ENCODE data around the gene EDAR.

Gene EDAR

DNA sequence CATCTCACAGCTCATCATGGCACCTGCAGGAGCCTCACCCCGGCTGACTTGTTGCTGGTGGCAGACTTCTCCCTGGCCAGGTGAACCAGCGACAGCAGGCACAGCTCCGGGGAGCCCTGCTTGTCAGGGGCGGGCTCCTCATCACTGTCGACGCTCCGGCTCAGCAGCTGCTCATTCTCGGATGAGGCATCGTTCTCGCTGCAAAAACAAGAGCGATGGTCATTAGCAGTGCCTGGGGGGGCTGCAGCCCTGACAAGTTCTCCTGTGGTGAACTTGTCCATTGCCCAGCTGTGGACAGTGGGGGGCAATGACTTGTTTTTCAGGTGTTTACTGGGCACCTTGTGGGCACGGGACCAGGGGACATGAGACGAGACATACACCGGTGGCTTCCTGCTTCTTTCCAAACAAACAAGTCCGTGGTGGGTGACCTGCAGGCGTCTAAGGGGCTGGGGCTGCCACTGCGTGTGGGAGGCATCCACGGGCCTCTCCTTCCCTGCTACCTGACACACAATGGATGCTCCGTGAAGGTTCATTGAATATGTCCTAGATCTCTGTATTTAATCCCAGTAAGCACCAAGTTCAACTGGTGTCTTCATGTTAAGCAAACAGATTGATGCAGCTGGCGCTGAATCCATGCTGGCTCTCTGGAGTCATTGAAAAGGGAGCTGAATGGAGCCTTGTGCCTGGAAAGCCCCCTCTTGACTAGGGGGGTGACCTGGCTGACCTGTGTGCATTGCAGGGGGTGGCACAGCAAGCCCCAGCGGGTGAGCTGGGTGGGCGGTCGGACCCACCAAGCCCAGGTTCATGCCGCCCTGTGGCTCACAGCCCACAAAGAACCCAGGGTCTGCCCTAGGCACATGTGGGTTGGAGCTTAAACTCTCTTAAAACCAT is 81.0 kb downstream of the EDAR start:
- DNase-seq: no peak

DNA sequence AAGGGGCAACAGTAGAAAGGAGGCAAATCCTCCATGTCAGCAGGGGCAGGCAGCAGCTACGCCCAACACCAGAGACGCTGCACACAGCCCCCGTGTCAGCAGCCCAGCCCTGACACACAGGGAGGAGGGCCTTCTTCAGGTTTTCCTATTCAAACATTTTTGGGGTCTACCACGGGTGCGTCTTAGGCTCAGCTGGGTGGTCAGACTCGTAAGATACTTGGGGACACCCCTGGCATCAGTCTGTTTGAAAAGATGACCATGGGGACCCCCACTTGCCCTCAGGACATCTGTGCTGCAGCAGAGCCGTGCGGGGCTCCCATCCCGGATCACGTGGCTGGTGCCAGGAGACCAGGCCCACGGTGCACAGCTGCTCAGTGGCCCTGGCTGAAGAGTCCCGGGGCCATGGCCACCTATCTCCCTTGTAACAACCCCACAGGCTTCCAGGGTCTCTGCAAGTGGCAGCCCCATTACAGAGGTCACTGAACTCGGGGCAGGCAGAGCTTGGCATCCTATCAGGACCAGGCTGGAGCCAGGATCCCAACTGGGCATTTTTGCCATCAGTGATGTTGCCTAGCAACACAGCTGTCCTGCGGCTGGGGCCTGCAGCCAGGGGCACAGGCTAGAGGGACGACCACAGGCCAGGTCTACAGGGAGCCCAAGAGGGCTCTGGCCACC is 82.5 kb downstream of the EDAR start:
- DNase-seq: no peak

DNA sequence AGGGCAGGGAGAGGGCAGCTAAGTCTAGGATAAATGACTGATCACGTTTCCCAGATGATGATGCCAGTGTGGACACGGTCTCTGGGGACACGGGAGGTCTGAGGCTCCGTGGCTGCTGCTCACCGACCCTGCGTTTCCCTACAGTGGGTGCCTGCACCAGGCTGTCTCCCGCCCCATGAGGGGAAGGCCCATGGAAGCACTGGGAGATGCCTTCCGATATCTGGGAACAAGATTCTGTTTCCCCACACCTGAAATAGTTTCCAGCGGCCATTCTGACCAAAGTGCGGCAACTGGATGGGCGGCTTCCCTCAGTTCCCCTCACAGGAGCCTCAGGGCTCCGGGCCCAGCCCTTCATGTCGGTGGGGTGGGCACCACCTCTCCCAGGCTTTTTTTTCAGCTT is 83.1 kb downstream of the EDAR start:
- DNase-seq: no peak

DNA sequence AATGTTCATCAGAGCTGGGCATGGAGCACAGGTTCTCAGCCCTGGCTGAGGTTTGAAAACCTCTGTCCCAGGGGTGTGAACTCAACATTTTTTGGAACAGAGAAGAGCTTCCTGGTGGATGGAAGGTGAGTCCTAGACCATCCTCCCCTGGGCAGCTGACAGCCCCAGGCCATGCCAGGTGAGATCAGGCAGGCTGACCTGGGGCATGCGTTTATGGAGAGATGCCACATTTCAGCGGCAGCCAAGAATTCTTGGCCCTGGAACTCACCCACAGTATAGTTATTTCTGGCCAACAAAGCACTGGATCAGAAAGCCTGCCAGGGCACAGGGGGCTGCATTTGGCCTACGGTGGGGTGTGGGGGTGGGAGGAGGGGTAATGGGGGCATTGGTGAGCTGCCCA is 83.8 kb downstream of the EDAR start:
- no peak for DNase-seq

DNA sequence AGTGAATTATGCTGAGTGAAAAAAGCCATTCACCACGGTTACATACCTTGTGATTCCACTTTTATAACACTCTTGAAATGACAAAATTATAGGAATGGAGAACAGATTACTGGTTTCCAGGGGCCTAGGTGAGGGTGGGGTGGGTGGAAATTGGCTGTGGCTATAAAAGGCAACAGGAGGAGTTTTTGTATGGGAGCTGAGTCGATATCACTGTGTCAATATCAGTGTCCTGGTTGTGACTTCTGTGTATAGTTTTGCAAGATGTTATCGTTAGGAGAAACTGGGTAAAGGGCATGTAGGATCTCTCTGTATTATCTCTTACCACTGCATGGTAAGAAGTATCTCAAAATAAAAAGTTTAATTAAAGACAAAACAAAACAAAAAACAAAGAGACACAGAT is 84.3 kb downstream of the EDAR start:
- no peak for DNase-seq

DNA sequence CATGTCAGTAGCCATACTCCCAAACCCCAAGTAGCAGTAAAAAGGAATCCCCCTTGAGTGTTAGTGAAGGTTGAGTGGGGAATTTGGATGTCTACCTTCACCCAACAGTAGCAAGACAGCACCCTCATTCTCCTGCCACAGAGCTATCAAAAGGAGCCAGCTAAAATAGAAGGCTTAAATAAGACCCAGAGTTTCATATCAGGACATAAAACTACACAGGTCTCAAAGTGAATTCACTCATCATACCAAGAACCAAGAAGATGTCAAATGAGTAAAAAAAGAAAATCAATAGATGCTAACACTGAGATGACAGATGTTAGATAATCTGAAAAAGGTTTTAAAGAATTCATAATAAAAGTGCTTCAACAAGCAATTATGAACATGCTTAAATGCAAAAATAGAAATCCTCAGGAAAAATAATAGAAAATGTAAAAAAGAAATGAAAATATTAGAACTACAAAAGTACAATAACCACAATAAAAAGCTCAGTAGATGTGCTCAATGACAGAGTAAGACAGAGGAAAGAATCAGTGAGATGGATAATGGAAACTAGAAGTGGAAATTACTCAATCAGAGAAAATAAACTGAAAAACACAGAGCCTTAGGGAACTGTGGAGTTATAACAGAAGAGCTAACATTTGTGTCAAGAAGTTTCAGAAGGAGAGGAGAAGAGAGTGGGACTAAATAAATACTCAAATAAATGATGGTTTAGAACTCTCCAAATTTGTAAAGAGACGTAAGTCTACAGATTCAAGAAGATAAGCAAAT is 90.5 kb downstream of the EDAR start:
- DNase-seq: no peak

DNA sequence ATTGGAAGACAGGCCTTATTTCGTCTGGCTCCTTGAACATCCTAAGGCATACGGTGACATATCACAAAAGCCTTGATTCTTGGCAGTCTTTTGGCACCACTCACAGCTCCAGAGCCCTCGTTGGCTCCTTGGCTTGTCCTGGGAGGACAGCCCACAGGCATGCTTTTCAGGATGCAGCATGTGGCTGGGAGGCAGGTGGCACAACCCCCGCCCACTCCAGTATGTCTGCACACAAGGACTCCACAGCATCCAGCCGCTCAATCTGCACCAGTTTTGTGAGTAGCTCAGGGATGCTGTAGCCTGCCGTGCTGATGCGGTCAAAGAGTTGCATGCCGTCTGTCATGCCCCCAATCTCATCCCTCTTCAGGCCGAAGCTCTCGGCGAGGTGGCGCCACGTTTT is 92.3 kb downstream of the EDAR start:
- DNase-seq: no peak

DNA sequence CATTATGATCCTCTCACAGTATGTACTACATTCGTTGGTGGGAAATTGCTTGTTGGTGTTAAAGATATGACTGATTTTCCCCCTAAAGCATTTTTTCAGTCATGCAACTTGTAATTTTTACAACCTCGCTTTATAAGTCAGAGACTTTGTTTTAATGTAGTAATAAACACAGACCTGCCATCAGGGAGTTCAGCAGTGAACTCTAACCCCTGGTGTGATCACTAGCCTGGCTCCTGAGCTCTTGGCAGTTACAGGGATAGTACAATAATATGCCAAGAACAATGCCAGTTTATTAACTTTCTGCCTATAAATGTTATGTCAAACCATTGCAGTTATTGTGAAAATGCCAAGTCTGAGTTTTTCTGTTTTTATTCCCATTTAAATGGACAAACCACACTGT is 93.8 kb downstream of the EDAR start:
- no peak for DNase-seq

DNA sequence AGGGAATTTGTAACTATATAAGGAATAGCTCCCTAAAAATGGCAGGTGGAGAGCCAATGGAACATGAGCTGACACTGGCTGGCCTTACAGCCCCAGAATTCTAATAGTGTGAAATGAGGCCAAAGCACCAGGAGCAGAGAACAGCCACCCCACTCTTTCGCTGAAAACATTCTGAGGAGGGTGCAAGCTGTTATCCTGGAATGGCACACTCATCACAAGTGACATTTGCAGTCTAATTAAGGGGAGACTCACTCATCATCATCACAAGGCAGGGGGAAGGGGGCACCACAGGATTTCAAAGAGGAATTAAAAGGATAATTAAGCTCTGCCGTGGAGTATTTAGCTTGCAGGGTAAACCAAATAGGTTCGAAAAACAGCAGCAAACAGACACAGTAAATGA is 94.3 kb downstream of the EDAR start:
- no peak for DNase-seq

DNA sequence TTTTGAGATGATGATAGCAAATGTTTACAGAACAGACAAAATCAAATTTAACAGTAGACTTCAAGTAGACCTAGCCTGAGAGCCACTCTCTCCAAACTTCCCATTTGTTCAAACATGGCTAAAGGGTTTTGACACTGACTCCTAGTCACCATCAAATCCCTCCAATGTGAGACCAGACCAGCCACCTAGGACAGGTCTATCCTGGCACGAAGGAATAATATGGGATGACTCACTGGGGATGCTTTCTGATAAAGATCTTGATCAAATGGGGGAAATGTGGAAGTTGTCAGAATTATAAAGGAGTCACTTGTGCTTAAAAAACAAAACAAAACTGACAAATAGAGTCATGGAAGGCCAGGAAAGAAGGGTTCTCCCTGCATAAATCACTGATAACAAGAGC is 95.7 kb downstream of the EDAR start:
- no peak for DNase-seq

DNA sequence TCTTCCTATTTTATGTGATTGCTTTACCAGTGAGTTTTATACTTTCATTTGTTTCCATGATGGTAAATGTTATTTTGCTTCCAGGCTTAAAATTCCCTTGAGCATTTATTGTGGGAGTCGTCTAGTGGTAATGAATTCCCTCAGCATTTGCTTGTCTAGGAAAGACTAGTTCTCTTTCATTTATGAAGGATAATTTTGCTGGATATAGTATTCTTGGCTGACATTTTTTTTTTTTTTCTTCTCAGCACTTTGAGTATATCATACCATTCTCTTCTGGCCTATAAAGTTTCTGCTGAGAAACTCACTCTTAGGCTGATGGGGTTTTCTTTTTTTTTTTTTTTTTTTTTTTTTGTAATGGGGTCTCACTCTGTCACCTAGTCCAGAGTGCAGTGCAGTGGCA is 99.1 kb downstream of the EDAR start:
- no peak for DNase-seq

DNA sequence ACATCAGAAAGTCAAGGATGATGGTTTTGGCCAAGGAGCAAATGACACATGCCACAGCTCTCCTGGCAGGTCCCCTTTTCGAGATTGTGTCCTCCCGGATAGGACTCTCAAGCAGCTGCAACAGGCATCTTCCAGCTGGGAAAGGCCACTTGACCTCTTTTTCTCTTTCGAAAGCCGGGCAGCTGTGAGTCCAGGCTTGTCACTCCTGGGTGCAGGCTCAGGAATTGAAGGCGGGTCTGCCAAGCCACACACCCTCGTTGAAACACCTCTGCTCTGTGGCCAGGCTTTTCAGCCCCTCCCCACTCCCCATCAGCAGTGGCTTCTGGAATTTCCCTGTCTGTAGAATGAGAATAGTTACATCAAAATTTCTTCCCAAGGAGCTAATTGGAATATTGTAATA is 104.4 kb downstream of the EDAR start:
- no peak for DNase-seq

DNA sequence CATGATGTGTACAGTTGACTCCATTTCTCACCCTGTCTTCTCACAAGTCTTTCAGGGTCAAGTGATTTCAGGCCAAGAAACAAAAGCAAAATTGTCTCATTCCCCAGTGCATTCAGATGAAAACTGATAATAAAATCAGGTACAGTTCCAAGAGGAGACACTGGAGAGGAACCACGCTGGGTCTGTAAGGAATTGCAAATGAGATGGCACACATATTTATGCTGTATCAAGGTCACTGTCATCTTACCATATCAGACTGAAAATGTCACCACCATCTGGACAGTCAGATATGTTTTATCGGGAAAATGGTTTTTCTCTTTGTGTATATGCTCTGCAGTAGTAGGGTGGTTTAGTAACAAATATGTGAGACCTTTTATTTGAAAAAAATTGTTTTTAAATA is 110.7 kb downstream of the EDAR start:
- DNase-seq: no peak

DNA sequence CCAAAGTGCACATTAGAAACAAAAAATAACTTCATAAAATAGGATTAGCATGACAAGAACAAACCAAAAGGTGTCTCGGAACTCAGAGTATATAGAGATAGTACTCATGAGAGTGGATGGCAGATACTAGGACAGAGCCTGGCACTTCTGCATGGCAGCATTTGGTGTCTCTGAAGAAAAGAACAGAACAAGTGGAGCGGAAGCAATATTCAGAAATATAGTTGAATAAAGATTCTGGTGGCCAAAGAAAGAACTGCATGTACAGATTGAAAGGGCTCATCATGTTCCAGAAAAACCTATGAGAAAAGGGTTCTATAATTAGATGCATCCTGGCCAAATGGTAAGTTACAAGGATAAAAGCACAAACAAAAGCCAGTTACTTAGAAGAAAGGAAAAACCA is 111.5 kb downstream of the EDAR start:
- no peak for DNase-seq

DNA sequence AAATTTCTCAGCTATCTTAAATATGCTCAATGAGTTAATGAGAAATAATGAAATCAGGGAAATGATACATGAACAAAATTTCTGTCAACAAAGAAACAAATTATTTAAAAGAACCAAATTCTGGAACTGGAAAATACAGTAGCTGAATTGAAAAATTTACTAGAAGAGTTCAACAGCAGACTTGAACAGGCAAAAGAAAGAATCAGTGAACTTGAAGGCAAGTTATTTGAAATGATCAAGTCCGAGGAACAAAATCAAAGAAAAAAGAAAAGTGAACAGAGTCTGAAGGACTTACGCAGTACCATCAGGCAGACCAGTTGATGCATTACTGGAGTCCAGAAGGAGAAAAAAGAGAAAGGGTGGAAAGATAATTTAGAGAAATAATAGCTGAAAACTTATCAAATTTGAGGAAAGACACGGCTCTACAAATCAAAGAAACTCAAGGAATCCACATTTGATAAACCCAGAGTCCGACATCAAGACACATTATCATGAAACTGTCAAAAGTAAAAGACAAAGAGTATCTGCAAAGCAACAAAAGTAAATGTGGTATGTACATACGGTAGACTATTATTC is 118.9 kb downstream of the EDAR start:
- DNase-seq: no peak

DNA sequence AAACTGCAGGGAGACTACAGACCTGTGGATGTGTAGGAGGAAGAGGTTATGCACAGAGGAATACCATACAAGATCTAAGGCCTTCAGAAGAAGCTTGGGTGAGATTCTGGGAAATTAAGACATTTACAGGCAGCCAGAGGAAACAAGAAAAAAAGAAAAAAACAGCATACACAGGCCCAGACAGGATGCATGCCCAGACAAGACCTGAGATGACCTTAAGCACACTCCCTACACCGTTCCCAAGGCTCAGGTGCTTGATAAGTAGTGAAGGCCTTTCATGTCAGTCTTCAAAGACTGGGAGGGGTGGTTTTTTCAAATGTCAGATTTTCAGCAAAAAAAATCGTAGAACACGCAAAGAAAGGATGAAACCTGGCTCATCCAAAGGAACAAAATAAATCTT is 119.5 kb downstream of the EDAR start:
- DNase-seq: no peak

DNA sequence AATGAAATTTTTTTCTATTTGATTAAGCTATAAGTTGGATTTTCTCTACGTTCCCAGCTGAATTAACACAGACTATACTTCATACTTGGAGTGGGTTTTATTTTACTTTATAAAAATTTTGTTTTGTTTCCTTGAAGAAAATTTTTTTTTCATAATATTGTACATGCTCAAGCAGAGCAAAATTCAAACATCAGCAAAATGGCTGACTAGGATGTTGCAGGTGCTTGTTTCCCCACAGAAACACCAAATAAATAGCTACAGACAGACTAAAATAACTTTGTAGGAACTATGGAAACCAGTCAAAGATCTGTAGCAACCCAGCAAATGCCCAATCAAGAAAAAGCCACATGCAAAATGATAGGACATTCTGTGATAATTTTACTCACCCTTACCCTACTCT is 120.1 kb downstream of the EDAR start:
- DNase-seq: no peak

DNA sequence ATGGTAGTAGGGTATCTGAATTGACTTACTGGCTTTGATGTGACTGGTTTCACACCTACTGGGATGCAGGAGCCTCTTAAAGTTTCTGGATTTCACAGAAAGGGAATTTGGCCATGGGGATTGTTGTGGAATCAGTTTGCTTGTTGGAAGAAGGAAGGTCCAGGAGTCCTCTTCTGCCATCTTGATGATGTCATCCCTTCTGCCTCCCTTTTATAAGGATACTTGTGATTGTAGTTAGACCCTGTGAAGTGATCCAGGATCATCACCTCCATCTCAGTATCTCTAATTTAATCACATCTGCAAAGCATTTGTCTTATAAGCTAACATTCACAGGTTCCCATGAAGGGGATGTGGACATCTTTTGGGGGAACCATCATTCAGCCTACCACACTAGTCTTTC is 123.0 kb downstream of the EDAR start:
- DNase-seq: no peak

DNA sequence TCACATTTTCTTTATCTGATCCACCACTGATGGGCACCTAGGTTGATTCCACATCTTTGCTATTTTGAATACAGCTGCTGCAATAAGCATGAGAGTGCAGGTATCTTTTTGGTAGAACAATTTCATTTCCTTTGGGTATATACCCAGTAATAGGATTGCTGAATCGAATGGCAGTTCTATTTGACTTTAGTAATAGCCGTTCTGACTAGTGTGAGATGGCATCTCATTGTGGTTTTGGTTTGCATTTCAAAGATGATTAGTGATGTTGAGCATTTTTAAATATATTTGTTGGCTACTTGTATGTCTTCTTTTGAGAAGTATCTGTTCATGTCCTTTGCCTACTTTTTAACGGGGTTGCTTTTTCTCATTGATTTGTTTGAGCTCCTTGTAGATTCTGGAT is 130.1 kb downstream of the EDAR start:
- no peak for DNase-seq

DNA sequence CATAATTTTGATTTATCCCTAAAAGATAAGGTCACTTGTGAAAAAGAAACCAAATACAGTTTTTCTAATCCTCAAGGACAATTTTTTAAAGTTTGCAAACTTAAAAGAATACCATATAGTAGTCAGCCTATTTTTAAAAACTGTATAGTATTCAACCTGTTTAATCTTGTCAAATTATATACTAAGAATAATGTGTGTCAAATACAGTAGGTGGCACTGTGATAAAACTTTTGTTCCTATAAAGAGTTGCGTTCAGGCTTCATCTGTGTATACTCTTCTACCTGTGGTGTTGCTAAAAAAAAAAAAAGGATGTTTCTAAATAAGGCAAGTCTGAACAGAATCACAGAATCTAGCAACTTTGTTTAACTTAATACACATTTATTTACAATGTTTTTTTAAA is 133.8 kb downstream of the EDAR start:
- no peak for DNase-seq

DNA sequence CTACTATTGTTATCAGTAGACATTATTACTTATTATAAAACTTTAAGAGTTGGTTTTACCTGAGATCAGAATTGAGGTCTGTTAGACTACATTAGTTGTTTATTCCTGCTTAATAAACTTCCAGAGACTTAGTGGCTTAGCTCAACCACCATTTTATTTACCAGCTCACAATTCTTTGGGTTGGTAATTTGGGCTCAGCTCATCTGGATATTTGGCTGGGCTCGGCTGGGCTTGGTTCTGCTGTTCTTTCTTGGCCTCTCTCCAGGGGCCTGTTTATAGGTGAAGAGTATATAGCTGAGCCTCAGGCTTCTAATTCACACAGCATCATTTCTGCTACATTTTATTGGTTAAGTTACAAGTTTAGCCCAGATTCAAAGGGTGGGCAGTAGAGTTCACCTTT is 134.5 kb downstream of the EDAR start:
- no peak for DNase-seq

DNA sequence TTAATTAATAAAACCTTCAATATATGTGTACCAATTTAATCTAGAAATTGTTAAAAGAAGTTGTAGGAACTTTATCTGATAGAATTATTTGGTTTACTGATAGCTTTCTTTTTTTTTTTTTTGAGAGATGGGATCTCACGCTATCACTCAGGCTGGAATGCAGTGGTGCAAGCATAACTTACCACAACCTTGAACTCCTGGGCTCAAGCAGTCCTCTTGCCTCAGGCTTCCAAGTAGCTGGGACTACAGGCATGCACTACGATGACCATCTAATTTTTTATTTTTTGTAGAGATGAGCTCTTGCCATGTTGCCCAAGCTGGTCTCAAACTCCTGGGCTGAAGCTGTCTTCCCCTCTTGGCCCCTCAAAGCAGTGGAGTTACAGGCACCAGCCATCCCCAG is 135.6 kb downstream of the EDAR start:
- no peak for DNase-seq

DNA sequence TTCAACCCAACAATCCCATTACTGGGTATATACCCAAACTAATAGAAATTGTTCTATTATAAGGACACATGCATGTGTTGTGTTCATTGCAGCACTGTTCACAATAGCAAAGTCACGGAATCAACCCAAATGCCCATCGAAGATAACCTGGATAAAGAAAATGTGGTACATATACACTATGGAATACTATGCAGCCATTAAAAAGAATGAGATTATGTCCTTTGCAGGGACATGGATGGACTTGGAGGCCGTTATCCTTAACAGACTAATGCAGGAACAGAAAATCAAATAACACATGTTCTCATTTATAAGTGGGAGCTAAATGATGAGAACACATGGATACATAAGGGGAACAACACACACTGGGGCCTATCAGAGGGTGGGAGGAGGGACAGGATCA is 136.6 kb downstream of the EDAR start:
- DNase-seq: no peak

DNA sequence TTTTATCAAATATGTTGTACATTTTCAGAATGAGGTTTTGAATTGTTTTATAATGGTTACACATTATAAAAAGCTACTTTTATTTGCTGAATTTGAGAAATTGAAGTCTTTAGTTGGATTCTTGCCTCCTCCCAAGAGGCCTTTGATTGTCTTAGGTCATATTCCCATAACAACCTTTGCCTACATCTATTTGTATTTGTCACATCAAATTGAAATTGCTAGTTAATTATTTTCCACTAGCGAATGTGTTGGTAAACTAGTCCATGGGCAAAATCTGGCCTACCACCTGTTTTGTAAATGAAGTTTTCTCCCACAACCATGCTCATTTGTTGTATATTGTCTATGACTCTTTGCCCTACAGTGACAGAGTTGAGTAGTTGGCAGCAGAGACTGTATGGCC is 142.0 kb downstream of the EDAR start:
- no peak for DNase-seq
